Measurements from ENCODE around the gene ZBTB40.

The ZBTB40 gene

DNA sequence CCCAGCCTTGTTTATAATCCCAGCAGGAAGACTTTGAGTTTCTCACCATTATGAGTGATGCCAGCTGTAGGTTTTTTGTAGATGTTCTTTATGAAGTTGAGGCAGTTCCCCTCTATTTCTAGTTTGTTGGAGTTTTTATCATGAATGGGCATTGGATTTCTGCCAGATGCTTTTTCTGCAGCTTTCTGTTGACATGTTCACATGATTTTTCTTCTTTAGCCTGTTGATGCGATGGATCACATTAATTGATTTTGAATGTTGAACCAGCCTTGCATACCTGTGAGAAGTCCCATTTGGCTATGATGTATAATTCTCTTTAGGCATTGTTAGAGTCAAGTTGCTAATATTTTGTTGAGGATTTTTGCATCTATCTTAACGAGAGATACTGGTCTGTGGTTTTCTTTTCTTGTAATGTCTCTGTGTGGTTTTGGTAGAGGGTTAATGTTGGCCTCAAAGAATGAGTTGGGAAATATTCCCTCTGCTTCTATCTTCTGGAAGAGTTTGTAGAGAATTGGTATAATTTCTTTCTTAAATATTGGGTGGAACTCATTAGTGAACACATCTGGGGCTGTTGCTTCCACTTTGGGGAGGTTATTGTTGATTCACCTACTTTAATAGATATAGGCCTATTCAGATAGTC lies 33.2 kb downstream of the ZBTB40 start:
- no peaks in the 10 kb centered on the region for H3K9me3 ChIP-seq (ENCODE audit: insufficient read depth, low read length)
- H3K27me3 ChIP-seq (ENCODE audit: low read depth, low read length), result no peaks in the 10 kb centered on the region
- no peaks in the 10 kb centered on the region for H4K20me1 ChIP-seq (ENCODE audit: insufficient read depth, low read length)
- no peak for TF ChIP-seq EZH2phosphoT487 (IDR thresholded peaks at IDR 0.05; ENCODE audit: low read depth)
- TF ChIP-seq, protein P1, sequence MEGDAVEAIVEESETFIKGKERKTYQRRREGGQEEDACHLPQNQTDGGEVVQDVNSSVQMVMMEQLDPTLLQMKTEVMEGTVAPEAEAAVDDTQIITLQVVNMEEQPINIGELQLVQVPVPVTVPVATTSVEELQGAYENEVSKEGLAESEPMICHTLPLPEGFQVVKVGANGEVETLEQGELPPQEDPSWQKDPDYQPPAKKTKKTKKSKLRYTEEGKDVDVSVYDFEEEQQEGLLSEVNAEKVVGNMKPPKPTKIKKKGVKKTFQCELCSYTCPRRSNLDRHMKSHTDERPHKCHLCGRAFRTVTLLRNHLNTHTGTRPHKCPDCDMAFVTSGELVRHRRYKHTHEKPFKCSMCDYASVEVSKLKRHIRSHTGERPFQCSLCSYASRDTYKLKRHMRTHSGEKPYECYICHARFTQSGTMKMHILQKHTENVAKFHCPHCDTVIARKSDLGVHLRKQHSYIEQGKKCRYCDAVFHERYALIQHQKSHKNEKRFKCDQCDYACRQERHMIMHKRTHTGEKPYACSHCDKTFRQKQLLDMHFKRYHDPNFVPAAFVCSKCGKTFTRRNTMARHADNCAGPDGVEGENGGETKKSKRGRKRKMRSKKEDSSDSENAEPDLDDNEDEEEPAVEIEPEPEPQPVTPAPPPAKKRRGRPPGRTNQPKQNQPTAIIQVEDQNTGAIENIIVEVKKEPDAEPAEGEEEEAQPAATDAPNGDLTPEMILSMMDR (IDR thresholded peaks at IDR 0.05; ENCODE audit: low read depth, low read length), result no peak
- peaks cover 6% of the 10 kb centered on the region for H3K4me1 ChIP-seq (ENCODE audit: low read length)
- no peak overlapping the region for H3K4me2 ChIP-seq (ENCODE audit: low read length)
- H3K36me3 ChIP-seq (replicated peaks; ENCODE audit: low read depth, low read length), result no peaks in the 10 kb centered on the region
- H3K27ac ChIP-seq (ENCODE audit: low read length), result no peak overlapping the region
- H3K9ac ChIP-seq (ENCODE audit: low read length), result no peak overlapping the region
- no peak overlapping the region for H2AFZ ChIP-seq (ENCODE audit: low read depth, low read length)
- peaks cover 37% of the 10 kb centered on the region for H3K79me2 ChIP-seq (ENCODE audit: low read length)
- H3K4me3 ChIP-seq (ENCODE audit: low read length), result no peak overlapping the region

DNA sequence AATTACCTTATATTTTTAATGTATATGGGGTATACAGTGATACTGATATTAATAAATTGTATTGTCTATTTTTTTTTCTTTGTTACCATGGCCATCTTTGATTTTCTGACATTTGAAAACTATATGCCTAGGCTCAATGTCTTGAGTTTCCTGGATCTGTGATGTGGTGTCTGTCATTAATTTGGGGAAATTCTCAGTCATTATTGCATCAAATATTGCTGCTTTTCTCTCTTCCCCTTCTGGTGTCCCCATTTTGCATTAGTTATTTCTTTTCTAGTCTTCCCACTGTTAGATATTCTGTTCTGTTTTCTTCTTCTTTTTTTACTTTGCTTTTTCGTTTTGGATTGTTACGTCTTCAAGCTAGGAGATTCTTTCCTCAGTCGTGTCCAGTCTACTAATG lies 33.8 kb downstream of the ZBTB40 start:
- Histone ChIP-seq H3K9ac (ENCODE audit: low read length) (no peak overlapping the region), H3K4me1 (ENCODE audit: low read length) (peaks cover 6% of the 10 kb centered on the region), H4K20me1 (ENCODE audit: insufficient read depth, low read length) (no peaks in the 10 kb centered on the region), H2AFZ (ENCODE audit: low read depth, low read length) (no peak overlapping the region), H3K27ac (ENCODE audit: low read length) (no peak overlapping the region), H3K27me3 (ENCODE audit: low read depth, low read length) (no peaks in the 10 kb centered on the region), H3K9me3 (ENCODE audit: insufficient read depth, low read length) (no peaks in the 10 kb centered on the region), H3K36me3 (replicated peaks; ENCODE audit: low read depth, low read length) (no peaks in the 10 kb centered on the region), H3K4me3 (ENCODE audit: low read length) (no peak overlapping the region), H3K4me2 (ENCODE audit: low read length) (no peak overlapping the region), H3K79me2 (ENCODE audit: low read length) (peaks cover 36% of the 10 kb centered on the region)
- no peak for TF ChIP-seq EZH2phosphoT487 (IDR thresholded peaks at IDR 0.05; ENCODE audit: low read depth)
- TF ChIP-seq, protein P1 (IDR thresholded peaks at IDR 0.05; ENCODE audit: low read depth, low read length), result no peak

DNA sequence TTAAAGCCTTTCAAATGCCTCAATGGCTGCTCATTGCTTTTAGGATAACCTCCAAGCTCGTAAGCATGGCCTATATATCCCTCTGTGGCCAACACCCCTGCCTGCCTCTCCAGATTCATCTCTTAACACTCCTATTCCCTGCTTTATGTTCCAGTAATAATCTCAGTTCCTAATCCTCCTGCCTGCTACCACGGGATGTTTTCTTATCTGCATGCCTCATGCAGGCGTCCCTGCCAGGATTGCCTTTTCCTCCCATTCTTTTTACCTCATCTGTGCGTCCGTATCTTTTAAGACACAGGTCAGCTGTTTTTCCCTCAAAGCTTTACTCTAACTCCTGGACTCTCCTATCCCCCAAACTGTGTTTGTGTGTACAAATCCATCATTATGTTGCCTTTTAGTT lies 36.1 kb downstream of the ZBTB40 start:
- Histone ChIP-seq H3K4me2 (ENCODE audit: low read length) (no peak overlapping the region), H3K9ac (ENCODE audit: low read length) (no peak overlapping the region), H3K9me3 (ENCODE audit: insufficient read depth, low read length) (no peaks in the 10 kb centered on the region), H3K79me2 (ENCODE audit: low read length) (peaks cover 31% of the 10 kb centered on the region), H3K36me3 (replicated peaks; ENCODE audit: low read depth, low read length) (no peaks in the 10 kb centered on the region), H3K4me3 (ENCODE audit: low read length) (no peak overlapping the region), H3K27me3 (ENCODE audit: low read depth, low read length) (no peaks in the 10 kb centered on the region), H2AFZ (ENCODE audit: low read depth, low read length) (no peak overlapping the region), H4K20me1 (ENCODE audit: insufficient read depth, low read length) (no peaks in the 10 kb centered on the region), H3K27ac (ENCODE audit: low read length) (no peak overlapping the region), H3K4me1 (ENCODE audit: low read length) (peaks cover 6% of the 10 kb centered on the region)
- TF ChIP-seq, protein P1 (IDR thresholded peaks at IDR 0.05; ENCODE audit: low read depth, low read length), result no peak
- TF ChIP-seq EZH2phosphoT487 (IDR thresholded peaks at IDR 0.05; ENCODE audit: low read depth), result no peak

DNA sequence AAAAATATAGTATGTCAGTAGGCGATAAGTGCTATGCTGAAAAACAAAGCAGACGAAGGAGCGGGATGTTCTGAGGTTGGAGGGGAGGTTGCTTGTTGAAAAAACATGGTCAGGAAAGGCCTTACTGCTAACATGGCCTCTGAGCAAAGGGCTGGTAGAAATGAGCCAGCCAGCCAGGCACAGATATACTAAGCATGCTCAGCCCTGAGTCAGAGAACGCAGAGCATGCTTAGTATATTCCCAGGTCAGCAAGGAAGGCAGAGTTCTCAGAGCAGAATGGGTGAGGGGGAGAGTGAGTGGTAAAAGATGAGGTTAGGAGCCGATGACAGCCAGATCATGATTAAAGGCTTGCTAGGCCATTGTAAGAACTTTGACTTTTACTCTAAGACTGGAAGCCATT lies 36.7 kb downstream of the ZBTB40 start:
- Histone ChIP-seq H3K4me3 (ENCODE audit: low read length) (no peak overlapping the region), H3K36me3 (replicated peaks; ENCODE audit: low read depth, low read length) (no peaks in the 10 kb centered on the region), H3K27ac (ENCODE audit: low read length) (no peak overlapping the region), H2AFZ (ENCODE audit: low read depth, low read length) (no peak overlapping the region), H3K27me3 (ENCODE audit: low read depth, low read length) (no peaks in the 10 kb centered on the region), H3K79me2 (ENCODE audit: low read length) (peaks cover 29% of the 10 kb centered on the region), H3K9ac (ENCODE audit: low read length) (no peak overlapping the region), H3K4me1 (ENCODE audit: low read length) (peaks cover 10% of the 10 kb centered on the region), H3K9me3 (ENCODE audit: insufficient read depth, low read length) (no peaks in the 10 kb centered on the region), H3K4me2 (ENCODE audit: low read length) (no peak overlapping the region), H4K20me1 (ENCODE audit: insufficient read depth, low read length) (no peaks in the 10 kb centered on the region)
- TF ChIP-seq, protein P1 (IDR thresholded peaks at IDR 0.05; ENCODE audit: low read depth, low read length), result no peak
- TF ChIP-seq EZH2phosphoT487 (IDR thresholded peaks at IDR 0.05; ENCODE audit: low read depth), result no peak

All from OCI-LY3 (cell line).